ENCODE results near the gene IGFALS. TPM values are rescaled to one million over a fixed set of nuclear protein-coding genes. Genes with fewer than 3 reads are reported as not detected.

Gene IGFALS
- total RNA-seq, 3 donors from 2014 or later (not counting 1 experiment from before 2014, with no cell fraction given), result 0.47 to 1.1 (median 0.70) TPM

DNA sequence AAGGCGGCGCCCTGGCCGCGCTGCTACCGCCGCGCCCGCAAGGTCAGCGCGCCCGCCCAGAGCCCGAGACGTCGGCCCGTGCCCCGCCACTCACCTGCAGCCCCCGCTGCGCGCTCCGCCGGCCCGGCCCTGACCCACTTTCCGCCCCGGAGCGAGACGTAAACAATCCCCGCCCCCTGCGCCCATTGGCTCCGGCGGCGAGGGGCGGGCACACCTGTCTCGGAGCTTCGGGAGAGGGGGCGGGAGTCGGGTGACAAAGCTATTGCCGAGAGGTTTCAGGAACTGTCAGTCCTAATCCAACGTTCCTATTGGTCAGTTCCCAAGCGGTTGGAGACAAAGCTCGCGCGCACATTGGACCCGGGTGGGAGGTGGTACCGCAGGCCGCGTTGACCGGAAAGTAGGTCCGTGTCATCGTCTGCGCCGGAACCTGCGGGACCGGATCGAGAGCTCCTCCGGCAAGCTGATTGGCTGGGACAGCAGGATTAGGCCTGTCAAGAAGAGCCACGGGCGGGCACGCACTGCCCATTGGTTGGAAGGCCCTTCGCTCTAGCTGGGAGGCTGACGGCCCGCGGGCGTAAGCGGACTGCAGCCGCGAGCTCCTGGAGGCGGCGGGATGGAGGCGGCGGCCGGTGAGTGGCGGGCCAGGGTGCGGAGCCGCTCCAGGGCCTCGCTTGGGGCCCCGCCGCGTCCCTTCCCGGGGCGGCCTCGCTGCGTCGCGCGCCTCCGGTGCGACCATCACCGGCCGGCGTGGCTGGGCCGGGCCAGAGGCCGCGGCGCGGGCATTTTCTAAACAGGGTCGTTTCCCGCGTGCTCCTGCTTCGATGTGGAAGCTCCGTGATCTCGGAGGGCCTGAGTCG is 10.9 kb downstream of the IGFALS start, which contains the start of the genes NUBP2 and SPSB3:
Gene NUBP2 (plus strand): TSS at position 553 of the 857 bp plus-strand sequence. CDS start 61 bp downstream, at position 614.
Gene SPSB3 (minus strand): TSS at position 164 of the 857 bp plus-strand sequence. CDS start 1,088 bp downstream, outside the sequence.
- under 1% methylated on average over 102 of the region's 102 CpGs for WGBS (ENCODE audit: insufficient coverage)
- Mint-ChIP-seq H3K36me3 (no peaks in the 10 kb centered on the region), H3K27ac (peak within 1 kb of the TSS; percentile 88 to 92), H3K4me1 (peaks cover 10 to 22% of the 10 kb centered on the region in 2 donors), H3K9me3 (no peaks in the 10 kb centered on the region), H3K4me3 (peak within 1 kb of the TSS; percentile 89), H3K27me3 (ENCODE audit: low read depth in 2 of 2) (no peaks in the 10 kb centered on the region)
- Histone ChIP-seq H3K27me3 (ENCODE audit: control insufficient read depth, insufficient read depth, low read length) (no peaks in the 10 kb centered on the region), H3K36me3 (ENCODE audit: control insufficient read depth, insufficient read depth, low read length) (peaks cover 17% of the 10 kb centered on the region), H3K9me3 (ENCODE audit: control insufficient read depth, insufficient read depth, low read length) (no peaks in the 10 kb centered on the region), H3K27ac (ENCODE audit: low read length) (peak within 1 kb of the TSS; percentile 61), H3K4me1 (ENCODE audit: control insufficient read depth, insufficient read depth, low read length) (peaks cover 49% of the 10 kb centered on the region), H3K4me3 (ENCODE audit: low read length) (peak within 1 kb of the TSS; percentile 61)
- TF ChIP-seq, protein P1, sequence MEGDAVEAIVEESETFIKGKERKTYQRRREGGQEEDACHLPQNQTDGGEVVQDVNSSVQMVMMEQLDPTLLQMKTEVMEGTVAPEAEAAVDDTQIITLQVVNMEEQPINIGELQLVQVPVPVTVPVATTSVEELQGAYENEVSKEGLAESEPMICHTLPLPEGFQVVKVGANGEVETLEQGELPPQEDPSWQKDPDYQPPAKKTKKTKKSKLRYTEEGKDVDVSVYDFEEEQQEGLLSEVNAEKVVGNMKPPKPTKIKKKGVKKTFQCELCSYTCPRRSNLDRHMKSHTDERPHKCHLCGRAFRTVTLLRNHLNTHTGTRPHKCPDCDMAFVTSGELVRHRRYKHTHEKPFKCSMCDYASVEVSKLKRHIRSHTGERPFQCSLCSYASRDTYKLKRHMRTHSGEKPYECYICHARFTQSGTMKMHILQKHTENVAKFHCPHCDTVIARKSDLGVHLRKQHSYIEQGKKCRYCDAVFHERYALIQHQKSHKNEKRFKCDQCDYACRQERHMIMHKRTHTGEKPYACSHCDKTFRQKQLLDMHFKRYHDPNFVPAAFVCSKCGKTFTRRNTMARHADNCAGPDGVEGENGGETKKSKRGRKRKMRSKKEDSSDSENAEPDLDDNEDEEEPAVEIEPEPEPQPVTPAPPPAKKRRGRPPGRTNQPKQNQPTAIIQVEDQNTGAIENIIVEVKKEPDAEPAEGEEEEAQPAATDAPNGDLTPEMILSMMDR (IDR thresholded peaks at IDR 0.05), result no peak
- ATAC-seq (peak; percentile 86 to 94 (median 86)), DNase-seq (peak; percentile 97 to 99)
- intact Hi-C loops (cut with micrococcal nuclease), result loop anchor here (1.0 to 2.0 kb wide), 2 partner anchors 9 to 44 kb away; partner anchors contain the start of genes FAHD1, HAGH and MRPS34

DNA sequence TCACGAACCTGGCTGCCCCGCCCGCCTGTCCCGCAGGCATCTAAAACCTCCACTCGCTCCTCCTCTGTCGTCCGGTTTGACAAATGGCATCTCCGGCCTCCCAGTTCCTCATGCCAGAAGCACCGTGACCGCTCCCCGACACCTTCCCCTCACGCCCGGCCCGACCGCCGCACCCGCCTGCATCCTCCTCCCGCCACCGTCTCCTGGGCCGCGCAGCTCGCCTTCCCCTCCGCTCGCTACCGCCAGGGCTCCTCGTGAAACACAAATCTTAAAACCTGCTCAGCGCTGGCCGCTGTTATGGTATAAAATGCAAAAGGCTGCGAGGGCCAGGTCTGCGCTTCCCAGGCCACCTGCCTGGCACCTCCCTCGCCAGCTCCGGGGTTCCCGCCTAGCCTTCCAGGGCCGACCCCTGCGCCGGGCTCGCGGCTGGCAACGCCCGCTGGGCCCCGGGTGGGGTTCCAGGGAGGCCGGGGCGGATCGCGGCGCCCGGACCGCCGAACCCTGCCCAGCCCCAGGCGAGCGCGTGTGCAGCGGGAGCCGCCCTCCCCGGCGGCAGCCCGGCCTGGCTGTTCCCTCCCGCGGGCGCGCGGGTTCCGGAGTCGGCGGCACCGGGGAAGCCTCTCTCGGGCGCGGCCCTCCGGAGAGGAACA is 11.6 kb downstream of the IGFALS start:
- Histone ChIP-seq H3K4me3 (ENCODE audit: low read length) (peak overlapping the region; percentile 51), H3K27ac (ENCODE audit: low read length) (peak overlapping the region; percentile 19), H3K4me1 (ENCODE audit: control insufficient read depth, insufficient read depth, low read length) (peaks cover 49% of the 10 kb centered on the region), H3K27me3 (ENCODE audit: control insufficient read depth, insufficient read depth, low read length) (no peaks in the 10 kb centered on the region), H3K36me3 (ENCODE audit: control insufficient read depth, insufficient read depth, low read length) (peaks cover 18% of the 10 kb centered on the region), H3K9me3 (ENCODE audit: control insufficient read depth, insufficient read depth, low read length) (no peaks in the 10 kb centered on the region)
- Mint-ChIP-seq H3K27ac (peak overlapping the region; percentile 88 to 92), H3K27me3 (ENCODE audit: low read depth in 2 of 2) (no peaks in the 10 kb centered on the region), H3K36me3 (no peaks in the 10 kb centered on the region), H3K9me3 (no peaks in the 10 kb centered on the region), H3K4me1 (peaks cover 10 to 22% of the 10 kb centered on the region in 2 donors), H3K4me3 (peak overlapping the region; percentile 89)
- ATAC-seq (peak in 2 of 3 donors; percentile 0), DNase-seq (peak; percentile 38 to 65)
- under 1% methylated on average over 70 of the region's 70 CpGs for WGBS (ENCODE audit: insufficient coverage)
- intact Hi-C loops (cut with micrococcal nuclease), result loop anchor here (1.0 to 2.0 kb wide), 2 partner anchors 9 to 45 kb away; partner anchors contain the start of genes FAHD1, HAGH and MRPS34
- TF ChIP-seq, protein P1 (IDR thresholded peaks at IDR 0.05), result peak; percentile 38

DNA sequence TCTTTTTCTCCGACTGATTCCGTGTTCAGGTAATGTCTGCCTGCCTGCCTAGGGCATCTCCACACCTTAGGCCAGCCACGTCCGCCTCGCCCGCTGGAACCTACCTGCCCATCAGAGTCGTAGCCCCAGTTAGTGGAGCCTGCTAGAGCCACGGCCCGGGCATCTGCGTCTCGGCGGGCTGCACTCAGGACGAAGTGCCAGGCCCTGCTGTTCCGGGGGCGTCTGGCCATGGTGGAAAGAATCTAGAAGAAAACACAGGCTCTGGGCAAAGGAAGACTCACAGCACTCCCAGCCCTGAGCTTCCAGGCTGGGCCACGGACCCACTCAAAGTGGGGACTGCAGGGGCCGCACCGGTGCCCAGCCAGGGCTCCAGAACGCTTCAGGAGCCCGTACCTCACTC is 12.3 kb downstream of the IGFALS start:
- no peaks in the 10 kb centered on the region for H3K36me3 Mint-ChIP-seq
- TF ChIP-seq, protein P1 (IDR thresholded peaks at IDR 0.05), result no peak
- H3K27ac ChIP-seq (ENCODE audit: low read length), result peak overlapping the region; percentile 19

More for the DNA sequence above, 12.3 kb downstream of the IGFALS start:
- Mint-ChIP-seq H3K27ac (peak overlapping the region; percentile 88 to 92), H3K9me3 (no peaks in the 10 kb centered on the region), H3K4me1 (peaks cover 10 to 22% of the 10 kb centered on the region in 2 donors), H3K27me3 (ENCODE audit: low read depth in 2 of 2) (no peaks in the 10 kb centered on the region), H3K4me3 (peak overlapping the region; percentile 89)
- H3K27me3 ChIP-seq (ENCODE audit: control insufficient read depth, insufficient read depth, low read length), result no peaks in the 10 kb centered on the region
- peaks cover 19% of the 10 kb centered on the region for H3K36me3 ChIP-seq (ENCODE audit: control insufficient read depth, insufficient read depth, low read length)
- DNase-seq (no peak), ATAC-seq (no peak)
- WGBS (ENCODE audit: insufficient coverage), result 82% methylated on average over 20 of the region's 20 CpGs
- intact Hi-C loops (cut with micrococcal nuclease), result no loop called here
- H3K9me3 ChIP-seq (ENCODE audit: control insufficient read depth, insufficient read depth, low read length), result no peaks in the 10 kb centered on the region
- H3K4me1 ChIP-seq (ENCODE audit: control insufficient read depth, insufficient read depth, low read length), result peaks cover 49% of the 10 kb centered on the region
- H3K4me3 ChIP-seq (ENCODE audit: low read length), result peak overlapping the region; percentile 51
